Glomerular visceral epithelial cell (primary cell): Measurements from ENCODE around the gene ROR1.

Experiments used
- DNase-seq: peaks from one replicate; pipeline ENCODE4 v3.0.0-alpha.2; 2016; ENCODE audit errors: extremely low spot score

Gene ROR1

DNA sequence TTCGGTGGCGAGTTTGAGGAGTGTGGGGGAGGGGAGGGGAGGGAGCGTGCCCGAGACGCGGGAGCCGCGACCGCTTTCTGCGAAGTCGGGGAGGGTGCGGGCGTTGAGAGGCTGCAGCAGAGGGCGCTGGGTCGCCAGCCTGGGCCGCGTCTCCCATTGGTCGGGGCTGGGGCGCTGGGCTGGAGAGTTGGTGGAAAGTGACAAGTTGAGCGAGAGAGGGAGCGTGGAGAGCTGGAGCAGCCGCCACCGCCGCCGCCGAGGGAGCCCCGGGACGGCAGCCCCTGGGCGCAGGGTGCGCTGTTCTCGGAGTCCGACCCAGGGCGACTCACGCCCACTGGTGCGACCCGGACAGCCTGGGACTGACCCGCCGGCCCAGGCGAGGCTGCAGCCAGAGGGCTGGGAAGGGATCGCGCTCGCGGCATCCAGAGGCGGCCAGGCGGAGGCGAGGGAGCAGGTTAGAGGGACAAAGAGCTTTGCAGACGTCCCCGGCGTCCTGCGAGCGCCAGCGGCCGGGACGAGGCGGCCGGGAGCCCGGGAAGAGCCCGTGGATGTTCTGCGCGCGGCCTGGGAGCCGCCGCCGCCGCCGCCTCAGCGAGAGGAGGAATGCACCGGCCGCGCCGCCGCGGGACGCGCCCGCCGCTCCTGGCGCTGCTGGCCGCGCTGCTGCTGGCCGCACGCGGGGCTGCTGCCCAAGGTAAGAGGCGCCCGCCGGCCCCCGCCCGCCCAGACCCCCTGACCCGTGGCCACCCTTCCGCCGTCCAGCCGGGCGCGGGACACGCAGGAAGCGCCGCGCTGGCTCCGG lies at the start of gene ROR1:
Gene ROR1 (plus strand): TSS at position 203 of the 802 bp plus-strand sequence.
- DNase-seq = peak; percentile 88

DNA sequence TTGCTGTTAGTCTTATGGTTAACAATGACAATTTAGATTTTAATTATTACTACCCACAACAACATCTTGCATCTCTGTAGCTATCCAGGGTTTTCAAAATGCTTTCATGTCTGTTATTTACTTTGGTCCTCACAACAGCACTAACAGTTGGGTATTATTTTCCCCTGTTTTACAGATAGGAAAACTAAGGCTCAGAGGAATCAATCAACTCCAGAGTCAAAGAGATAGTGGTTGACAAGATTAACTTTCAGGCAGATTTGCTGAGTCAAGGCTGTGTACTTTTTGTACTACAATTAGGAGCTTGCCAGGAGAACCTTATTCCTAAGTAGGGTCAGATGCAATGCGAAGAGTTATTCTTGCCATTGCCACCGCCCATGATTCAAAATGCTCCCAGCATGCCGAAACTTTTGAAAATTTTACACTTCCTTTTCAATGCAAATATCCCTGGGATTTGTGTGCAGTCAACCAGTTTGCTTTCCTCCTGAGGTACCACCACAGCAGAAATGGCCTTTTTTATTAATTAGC lies 49.4 kb upstream of the ROR1 start:
- DNase-seq = no peak

DNA sequence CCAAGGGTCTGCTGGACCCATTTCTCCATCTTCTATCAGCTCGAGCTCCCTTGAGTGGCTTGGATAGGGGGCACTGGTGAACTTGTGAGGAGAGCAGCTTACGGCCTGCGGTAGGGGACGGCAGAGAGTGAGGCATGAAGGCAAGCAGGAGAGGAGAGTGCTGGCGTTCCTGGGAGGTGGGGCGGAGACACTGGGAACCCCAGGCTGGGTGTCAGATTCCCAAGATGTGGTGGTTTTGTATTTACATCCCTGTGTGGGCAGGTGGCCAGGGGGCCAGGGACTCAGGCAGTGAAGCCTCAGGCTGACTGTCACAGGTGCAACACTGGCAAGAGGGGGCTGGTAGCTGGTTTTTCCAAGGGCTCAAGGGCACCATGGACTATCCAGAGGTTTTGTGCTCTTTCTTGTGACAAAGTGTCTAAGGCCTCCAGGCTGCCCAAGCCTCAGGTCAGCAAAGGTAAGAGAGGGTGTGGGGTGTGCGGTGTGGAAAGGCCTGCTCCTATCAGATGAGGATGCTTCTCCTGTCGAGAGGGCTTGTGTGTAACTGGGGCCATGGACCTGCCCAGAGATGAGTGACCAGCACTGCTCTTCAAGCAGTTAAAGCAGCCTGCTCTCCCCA lies 45.1 kb upstream of the ROR1 start:
- DNase-seq = no peak

DNA sequence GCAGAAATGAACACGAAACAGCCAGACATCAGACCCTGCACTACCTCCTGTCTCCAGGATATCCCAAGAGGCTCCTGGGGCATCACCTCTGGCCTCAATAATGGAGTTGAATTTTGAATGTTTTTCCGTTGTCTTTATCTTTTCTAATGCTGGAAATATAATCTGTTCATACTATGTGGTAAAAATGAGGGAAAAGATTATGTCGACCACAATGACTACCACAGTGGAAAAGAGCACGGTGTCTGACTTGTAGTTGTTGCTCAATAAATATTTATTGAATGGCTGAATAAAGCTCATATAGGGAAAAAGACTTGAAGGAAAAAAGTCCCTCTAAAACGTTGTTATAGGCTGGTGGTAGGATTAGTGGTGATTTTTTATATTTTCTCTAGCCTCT lies 44.6 kb upstream of the ROR1 start:
- no peak for DNase-seq

DNA sequence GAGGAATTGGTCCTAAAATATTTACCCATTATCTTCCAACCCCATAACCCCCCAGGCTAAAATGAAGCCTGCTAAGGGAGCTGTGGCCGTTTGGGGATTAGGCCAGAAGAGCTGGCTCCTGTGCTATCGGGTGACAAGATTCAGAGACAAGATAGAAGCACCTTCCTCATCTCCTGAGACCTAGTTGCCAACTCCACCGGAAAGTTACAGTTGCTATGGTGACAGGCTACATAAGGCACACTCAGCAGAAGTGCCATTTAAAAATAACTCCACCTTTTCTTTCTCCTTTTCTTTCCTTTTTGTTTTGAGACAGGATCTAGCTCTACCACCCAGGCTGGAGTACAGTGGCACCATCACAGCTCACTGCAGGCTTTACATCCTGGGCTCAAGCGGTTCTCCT lies 43.6 kb upstream of the ROR1 start:
- DNase-seq = peak; percentile 53

DNA sequence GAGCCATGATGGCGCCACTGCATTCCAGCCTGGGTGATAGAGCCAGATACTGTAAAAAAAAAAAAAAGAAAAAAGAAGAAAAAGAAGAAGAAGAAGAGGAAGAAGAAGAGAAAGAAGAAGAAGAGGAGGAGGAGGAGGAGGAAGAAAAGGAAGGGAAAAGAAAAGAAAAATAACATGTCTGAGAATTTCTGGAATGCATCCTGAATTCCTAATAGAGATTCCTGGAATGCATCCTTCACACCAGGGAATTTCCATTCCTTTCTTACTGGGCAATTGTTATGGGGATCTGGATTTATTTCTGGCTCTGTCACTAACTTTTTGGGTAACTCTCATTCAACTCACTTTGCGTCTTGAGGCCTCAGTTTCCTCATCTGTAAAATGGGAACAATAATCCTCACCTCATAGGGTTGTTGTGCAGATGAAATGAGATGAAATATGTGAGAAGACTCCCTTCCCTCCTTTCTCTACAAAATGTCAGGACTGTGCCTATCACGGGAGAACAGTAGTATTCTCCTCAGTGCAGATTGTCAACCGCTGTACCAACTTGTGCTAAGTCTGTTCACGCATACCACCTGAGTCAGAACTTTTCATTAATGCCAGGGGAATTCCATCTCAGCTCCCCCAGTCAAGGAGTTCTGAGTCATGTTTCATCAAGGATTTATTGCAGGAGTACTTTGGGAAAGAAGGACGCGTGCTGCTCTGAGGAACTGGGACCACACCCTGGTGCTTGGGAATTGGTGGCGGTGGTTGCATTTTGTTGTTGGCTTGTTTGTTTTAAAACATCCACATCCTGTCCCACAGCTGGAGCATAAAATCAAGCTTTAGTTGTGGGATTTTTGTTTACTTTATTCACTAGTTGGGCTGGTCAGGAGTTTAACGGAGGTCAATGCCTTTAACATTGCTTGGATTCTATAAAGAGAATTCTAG lies 42.4 kb upstream of the ROR1 start:
- peak; percentile 95 for DNase-seq

DNA sequence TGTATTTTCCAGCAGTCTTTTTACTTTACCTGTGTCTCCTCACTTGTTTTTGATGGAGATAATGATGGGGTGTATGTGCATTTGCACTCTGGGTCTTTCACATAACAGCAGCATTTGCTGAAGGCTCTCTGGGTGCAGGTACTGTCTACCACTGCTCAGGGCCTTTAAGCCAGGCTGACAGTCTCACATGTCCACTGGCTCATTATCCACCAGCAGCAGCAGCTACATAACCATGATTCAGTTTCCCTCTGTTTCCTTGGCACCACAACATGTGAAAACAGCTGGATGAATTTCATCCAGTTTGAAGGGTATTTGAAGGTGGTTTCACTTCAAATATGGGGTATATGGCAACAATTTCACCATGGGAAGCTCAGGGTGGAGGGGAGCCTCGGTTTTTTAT lies 41.2 kb upstream of the ROR1 start:
- peak; percentile 53 for DNase-seq

DNA sequence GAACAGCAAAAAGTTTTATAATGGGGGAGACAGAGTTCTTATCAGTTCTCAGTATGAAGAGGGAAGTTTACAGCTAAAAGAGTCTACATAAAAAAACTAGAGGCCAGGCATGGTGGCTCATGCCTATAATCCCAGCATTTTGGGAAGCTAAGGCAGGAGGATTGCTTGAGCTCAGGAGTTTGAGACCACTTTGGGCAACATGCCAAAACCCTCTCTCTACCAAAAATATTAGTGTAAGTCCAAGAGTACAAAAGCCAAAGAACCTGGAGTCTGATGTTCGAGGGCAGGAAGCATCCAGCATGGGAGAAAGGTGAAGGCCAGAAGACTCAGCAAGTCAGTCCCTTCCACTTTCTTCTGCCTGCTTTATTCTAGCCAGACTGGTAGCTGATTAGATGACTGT lies 35.0 kb upstream of the ROR1 start:
- no peak for DNase-seq

DNA sequence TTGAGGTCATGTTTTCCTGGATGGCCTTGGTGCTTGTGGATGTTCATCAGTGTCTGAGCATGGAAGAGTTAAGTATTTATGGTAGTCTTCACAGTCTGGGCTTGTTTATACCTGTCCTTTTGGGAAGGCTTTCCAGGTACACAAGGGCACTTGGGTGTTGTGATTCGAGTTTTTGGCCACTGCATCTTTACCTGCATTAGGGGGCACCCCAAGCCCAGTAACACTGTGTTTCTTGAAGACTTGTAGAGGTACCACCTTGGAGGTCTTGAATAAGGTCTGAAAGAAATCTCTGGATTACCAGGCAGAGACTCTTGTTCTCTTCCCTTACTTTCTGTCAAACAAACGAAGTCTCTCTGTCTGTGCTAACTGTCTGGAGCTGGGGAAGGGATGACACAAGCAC lies 34.4 kb upstream of the ROR1 start:
- DNase-seq = no peak

DNA sequence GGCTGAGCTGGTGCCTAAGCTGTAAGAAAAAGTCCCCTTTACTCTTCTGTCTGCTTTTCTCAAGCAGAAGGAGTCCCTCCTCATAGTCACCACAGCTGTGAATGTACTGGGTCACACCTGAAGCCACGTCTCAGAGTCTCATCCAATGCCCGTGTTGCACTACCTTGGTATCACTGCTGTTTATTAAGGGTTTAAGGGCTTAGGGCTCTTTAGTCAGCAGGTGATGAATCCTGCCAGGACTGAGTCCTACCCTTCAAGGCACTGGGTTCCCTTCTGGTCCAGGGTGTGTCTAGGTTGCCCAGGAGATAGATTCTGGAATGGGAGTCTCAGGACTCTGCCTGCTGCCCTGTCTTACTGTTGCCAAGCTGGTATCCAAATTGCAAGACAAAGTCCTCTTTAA lies 33.4 kb upstream of the ROR1 start:
- DNase-seq = no peak

DNA sequence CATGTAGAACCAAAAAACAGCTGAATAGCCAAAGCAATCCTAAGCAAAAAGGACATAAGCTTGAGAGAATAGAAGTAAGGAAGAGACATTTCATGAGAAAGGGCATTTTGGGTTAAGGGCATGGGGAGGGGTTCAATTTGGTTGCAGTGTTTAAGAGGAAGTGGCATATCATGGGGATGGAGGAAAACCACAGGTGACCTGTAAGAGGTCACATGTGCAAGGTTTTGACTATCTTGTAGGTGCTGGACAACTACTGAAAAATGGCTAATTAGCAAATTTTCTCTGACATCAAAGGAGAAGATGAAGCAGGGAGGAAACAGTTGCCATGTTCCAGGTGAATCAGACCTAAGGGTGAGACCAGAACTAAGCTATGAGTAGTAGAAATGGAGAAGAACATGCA lies 31.3 kb upstream of the ROR1 start:
- DNase-seq = no peak

DNA sequence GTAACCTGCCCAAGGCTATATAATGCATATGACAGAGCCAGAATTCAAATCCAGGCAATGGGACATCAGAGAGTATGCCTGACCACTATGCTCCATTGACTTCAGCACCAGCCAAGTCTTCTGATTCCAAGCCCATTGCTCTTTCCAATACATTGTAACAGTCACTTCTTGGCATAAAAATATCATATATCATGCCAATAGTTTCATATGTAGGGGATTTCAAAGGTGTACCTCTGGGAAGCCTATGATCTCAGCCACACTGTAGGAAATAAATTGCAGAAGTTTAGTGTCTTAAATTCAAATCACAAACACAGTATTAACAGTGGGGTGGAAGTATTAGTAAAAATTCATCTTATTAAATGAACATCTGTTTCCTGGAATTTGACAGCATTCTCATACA lies 30.0 kb upstream of the ROR1 start:
- no peak for DNase-seq

DNA sequence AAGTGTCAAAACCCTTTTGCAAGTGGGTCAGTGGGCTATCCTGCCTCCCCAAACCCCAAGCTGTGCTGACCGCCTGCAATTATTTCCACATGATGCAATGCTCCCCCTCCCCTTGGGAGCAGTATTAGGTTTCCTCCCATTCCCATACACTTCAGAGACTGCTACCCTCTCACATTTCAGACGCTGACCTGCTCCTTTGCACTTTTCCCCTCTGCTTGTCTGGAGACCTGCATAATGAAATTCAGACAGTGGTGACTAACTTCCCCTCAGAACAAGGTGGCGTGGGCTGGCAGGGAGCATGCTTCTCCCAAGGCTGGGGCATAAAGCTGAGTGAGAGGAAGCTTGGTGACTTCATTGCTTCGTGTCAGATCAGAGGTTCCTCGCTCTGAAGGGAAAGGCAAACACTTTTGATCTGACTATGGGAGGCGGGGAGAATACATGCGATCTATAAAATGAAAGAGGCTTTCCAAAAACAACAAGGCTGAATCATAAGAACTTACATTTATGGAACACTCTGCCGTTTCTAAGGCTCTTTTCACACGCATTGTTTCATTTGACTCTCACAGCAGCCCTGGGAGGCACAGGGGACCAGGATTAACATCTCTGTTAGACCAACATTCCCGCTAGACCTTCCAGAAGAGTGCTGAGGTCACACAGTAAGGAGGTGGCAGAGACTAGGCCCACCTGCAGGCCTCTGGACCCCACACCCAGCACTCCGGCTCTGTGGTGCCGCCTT lies 27.5 kb upstream of the ROR1 start:
- peak; percentile 81 for DNase-seq

DNA sequence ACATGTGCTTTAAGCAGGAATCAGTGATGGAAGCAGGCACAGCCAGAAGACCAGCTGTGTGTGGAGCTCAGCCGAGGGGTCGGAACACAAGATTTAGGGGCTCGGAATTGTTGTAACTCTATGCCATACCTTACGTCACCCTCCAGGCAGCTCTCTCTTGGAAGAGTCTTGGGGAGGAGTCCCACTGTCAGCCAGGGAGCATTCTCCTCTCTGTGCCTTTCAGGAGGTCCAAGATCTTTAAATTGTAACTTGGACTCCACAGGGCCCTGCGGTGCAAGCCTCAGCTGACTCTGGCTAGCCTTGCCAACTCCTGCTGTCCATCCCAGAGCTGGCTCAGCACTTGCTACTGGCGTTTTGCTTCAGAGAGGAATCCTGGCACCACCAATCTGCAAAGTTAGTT lies 26.4 kb upstream of the ROR1 start:
- no peak for DNase-seq

DNA sequence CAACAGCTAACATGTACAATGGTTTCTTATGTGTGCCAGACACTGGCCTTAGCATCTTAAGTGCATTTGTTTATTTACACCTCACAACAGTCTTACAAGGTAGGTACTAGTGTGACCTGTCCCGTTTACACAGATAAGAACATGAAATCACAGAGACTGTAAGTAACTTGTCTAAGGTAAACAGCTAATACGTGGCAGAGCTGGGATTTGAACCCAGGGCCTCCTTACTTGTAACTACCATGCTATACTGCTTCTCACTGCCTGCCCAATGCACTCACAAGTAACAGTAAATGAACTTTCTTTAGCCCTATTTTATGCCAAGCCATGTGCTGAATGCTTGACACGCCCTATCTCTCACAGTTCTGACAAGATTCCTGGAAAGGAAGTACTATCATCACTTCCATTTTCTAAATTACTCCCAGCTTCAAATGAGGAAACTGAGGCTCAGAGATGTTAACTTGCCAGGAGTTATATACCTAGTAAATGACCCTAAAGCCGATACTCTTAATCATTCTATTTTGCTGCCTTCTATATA lies 25.7 kb upstream of the ROR1 start:
- DNase-seq = no peak

DNA sequence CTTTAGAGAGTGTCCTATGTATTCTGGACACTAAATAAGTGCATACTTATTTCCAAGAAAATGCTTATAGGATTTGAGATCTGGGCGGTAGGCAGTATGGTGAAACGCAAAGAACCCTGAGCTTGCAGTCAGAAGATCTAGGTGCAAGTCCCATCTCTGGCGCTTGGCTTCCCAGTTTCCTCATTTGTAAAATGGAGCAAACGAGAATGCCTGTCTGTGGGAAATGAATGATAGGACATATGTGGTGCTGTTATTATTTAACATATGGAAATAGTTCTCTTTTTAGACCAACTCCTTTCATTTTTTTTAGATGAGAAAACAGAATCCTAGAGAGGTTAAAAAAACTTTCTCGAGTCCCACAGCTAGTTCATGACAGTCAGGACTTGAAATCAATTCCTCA lies 25.2 kb upstream of the ROR1 start:
- no peak for DNase-seq

DNA sequence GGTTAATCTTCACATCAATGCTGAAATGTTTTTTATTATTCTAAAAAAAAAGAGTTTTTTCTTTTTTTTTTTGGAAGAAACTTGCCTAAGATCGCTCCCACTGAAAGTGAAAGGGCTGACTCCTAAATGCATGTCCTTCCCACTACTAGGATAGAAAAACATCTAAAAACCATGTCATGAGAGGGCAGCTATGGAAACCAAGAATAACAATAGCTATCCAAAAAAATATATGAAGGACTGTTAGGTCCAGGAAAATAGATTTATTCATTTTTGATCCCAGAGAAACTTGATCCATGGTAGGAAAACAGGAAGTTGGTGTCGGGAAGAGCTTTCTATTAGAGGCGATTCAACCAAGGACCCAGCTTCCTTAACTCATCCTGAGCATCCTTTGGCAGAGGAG lies 23.1 kb upstream of the ROR1 start:
- no peak for DNase-seq

DNA sequence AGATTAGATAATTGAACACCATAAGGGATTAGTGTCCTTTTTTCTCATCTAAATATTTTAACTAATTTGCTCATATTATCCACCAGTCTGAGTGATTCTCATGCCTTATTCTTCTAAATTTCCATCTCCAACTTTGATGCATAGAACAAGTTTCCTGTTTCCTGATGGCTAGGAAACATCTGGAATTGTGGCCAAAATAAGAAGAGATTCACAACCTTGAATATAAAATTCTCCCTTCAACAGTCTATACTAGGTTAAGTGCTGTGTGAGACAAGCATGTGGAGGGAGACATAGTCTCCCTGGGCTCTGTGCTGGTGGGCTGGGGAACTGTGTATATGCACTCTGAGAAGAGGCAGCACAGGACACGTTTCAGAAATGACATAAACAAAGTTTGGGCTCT lies 21.6 kb upstream of the ROR1 start:
- no peak for DNase-seq

DNA sequence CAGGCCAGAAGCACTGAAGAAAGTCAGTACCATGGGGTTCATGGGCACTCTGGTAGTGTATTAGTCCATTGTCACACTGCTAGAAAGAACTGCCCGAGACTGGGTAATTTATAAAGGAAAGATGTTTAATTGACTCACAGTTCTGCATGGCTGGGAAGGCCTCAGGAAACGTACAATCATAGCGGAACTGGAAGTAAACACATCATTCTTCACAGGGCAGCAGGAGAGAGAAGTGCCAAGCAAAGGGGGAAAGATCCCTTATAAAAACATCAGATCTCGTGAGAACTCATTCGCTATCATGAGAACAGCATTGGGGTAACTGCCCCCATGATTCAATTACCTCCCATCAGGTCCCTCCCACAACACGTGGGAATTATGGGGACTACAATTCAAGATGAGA lies 20.2 kb upstream of the ROR1 start:
- DNase-seq = no peak

DNA sequence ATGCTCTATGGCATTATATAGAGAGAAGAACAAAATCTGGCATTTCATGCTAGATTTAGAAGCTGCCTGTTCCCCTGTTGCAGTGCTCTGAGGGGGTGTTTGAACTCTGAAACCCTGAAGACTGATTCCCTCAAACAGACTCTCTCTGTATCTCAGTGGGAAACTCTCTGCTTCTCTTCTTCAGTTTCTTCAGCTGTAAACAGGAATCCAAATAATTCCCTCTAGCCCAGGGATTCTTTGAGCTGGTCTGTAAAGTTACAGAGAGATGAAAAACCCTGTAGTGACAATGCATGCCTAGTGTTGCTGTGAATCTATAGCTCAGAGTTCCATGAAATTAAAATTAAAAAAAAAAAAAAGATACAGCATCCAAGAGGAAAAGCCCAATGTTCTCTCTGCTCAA lies 17.0 kb upstream of the ROR1 start:
- no peak for DNase-seq

DNA sequence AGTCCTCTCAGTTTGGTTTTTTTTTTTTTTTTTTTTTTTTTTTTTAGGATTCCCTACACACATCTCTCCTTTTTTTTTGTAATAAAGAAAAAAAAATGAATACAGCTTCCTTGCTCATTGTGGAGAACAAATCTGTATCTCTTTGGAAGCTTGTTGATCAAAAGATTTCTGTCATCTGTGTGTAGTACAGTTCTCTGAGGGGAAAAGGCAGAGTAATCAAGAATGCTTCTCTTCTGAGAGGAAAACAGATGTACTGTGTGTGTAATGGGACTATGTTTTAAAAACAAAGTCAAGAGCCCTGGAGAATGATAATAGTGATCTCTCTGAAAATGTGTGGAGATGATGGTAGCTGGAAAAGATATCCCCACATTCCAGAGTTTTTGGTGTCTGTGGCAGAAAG lies 16.5 kb upstream of the ROR1 start:
- DNase-seq = no peak
